Ramos (cell line): ENCODE measurements around the gene CCNI.
"Not testable (repeated sequence)": the region's sequence is repeated elsewhere in the genome, so short reads cannot be mapped to it uniquely, and the experiment has no call there.

ENCODE experiments used
- in situ Hi-C: fragments of 300-500 bp; cut with MboI; formaldehyde crosslinking; loops from one replicate; pipeline ENCODE4 v1.14.3; 2022; ENCODE audit warnings: low sequenced_read_pairs; ENCODE audit not compliant: unreplicated experiment

CCNI gene

GRCh38 chr4:77075869-77076799 is at the start of gene CCNI:
TSS of gene CCNI (minus strand) at chr4:77075989. CDS start at chr4:77066362, 9,627 bp downstream.
- in situ Hi-C loops, result no loop called here

GRCh38 chr4:77124576-77124975 is 48.8 kb upstream of the CCNI start:
- in situ Hi-C loops, result no loop called here

- in situ Hi-C loops, result no loop called here
Observed at GRCh38 chr4:77123411-77123810, 47.6 kb upstream of the CCNI start.

- in situ Hi-C loops, result no loop called here
Observed at GRCh38 chr4:77122656-77123055, 46.9 kb upstream of the CCNI start.

GRCh38 chr4:77121736-77122240 is 46.0 kb upstream of the CCNI start:
- in situ Hi-C loops, result no loop called here

- in situ Hi-C loops, result no loop called here
Observed at GRCh38 chr4:77120886-77121508, 45.2 kb upstream of the CCNI start.

GRCh38 chr4:77117721-77118120 is 41.9 kb upstream of the CCNI start:
- in situ Hi-C loops, result no loop called here

GRCh38 chr4:77113069-77113468 is 37.3 kb upstream of the CCNI start:
- in situ Hi-C loops, result no loop called here

- in situ Hi-C loops, result no loop called here
Observed at GRCh38 chr4:77110730-77111129, 34.9 kb upstream of the CCNI start.

- in situ Hi-C loops, result no loop called here
Observed at GRCh38 chr4:77104791-77105540, 29.2 kb upstream of the CCNI start.

GRCh38 chr4:77104388-77104787 is 28.6 kb upstream of the CCNI start:
- in situ Hi-C loops, result no loop called here

GRCh38 chr4:77100234-77100633 is 24.4 kb upstream of the CCNI start:
- in situ Hi-C loops, result no loop called here

- in situ Hi-C loops, result loop anchor here (5.0 kb wide), 1 partner anchor 95 kb away; no protein-coding TSS in a partner anchor
Observed at GRCh38 chr4:77097611-77098010, 21.8 kb upstream of the CCNI start.

- in situ Hi-C loops, result loop anchor here (5.0 kb wide), 1 partner anchor 97 kb away; no protein-coding TSS in a partner anchor
Observed at GRCh38 chr4:77095101-77095821, 19.5 kb upstream of the CCNI start.

- in situ Hi-C loops, result no loop called here
Observed at GRCh38 chr4:77094496-77094895, 18.7 kb upstream of the CCNI start.

GRCh38 chr4:77093401-77093800 is 17.6 kb upstream of the CCNI start:
- in situ Hi-C loops, result no loop called here

- in situ Hi-C loops, result no loop called here
Observed at GRCh38 chr4:77092975-77093374, 17.2 kb upstream of the CCNI start.

GRCh38 chr4:77089866-77090265 is 14.1 kb upstream of the CCNI start:
- in situ Hi-C loops, result no loop called here

GRCh38 chr4:77087027-77087426 is 11.2 kb upstream of the CCNI start:
- in situ Hi-C loops, result not testable (repeated sequence)
